Measurements from ENCODE around the gene SLC27A5. TPM values are rescaled to one million over a fixed set of nuclear protein-coding genes. Genes with fewer than 3 reads are reported as not detected.
A peak's percentile ranks its signal among the peaks of the same experiment; 100 is the strongest.

The SLC27A5 gene
- total RNA-seq, 2 donors from 2014 or later: 15.1 to 29.1 TPM

- Mint-ChIP-seq H3K4me3 (peak within 1 kb of the TSS; percentile 99), H3K4me1 (ENCODE audit: low read depth in 2 of 2) (peaks cover 60% of the 10 kb centered on the region in 2 donors), H3K27me3 (no peaks in the 10 kb centered on the region), H3K27ac (peak within 1 kb of the TSS; percentile 98 to 100), H3K36me3 (peaks cover 28% of the 10 kb centered on the region), H3K9me3 (no peaks in the 10 kb centered on the region)
- DNase-seq (ENCODE audit: low spot score) (peak; percentile 99), ATAC-seq (peak; percentile 63 to 71)
Measured at GRCh38 chr19:58554494-58555368, 42.9 kb upstream of the SLC27A5 start, which contains the start of gene CHMP2A. TSS of gene CHMP2A (minus strand) at chr19:58555105. CDS start at chr19:58554212, 893 bp downstream.

- peak overlapping the region; percentile 98 to 100 for H3K27ac Mint-ChIP-seq
- peaks cover 28% of the 10 kb centered on the region for H3K36me3 Mint-ChIP-seq
- ATAC-seq (no peak), DNase-seq (ENCODE audit: low spot score) (no peak)
- H3K4me1 Mint-ChIP-seq (ENCODE audit: low read depth in 2 of 2): peaks cover 52% of the 10 kb centered on the region in 2 donors
- H3K27me3 Mint-ChIP-seq: no peaks in the 10 kb centered on the region
- peak overlapping the region; percentile 99 for H3K4me3 Mint-ChIP-seq
- no peaks in the 10 kb centered on the region for H3K9me3 Mint-ChIP-seq
Measured at GRCh38 chr19:58553799-58554493, 42.2 kb upstream of the SLC27A5 start.

GRCh38 chr19:58552655-58553054, 40.9 kb upstream of the SLC27A5 start:
- H3K27ac Mint-ChIP-seq: peak overlapping the region; percentile 29 to 31
- DNase-seq (ENCODE audit: low spot score) (no peak), ATAC-seq (no peak)
- peak overlapping the region; percentile 12 for H3K4me3 Mint-ChIP-seq
- H3K36me3 Mint-ChIP-seq: peaks cover 29% of the 10 kb centered on the region
- peaks cover 45 to 49% of the 10 kb centered on the region in 2 donors for H3K4me1 Mint-ChIP-seq (ENCODE audit: low read depth in 2 of 2)
- no peaks in the 10 kb centered on the region for H3K9me3 Mint-ChIP-seq
- H3K27me3 Mint-ChIP-seq: no peaks in the 10 kb centered on the region

- DNase-seq (ENCODE audit: low spot score) (no peak), ATAC-seq (no peak)
- H3K4me1 Mint-ChIP-seq (ENCODE audit: low read depth in 2 of 2): peaks cover 39 to 45% of the 10 kb centered on the region in 2 donors
- H3K27ac Mint-ChIP-seq: peak overlapping the region; percentile 29 to 31
- H3K36me3 Mint-ChIP-seq: peaks cover 26% of the 10 kb centered on the region
- no peaks in the 10 kb centered on the region for H3K27me3 Mint-ChIP-seq
- H3K9me3 Mint-ChIP-seq: no peaks in the 10 kb centered on the region
- no peak overlapping the region for H3K4me3 Mint-ChIP-seq
Measured at GRCh38 chr19:58551577-58552471, 40.0 kb upstream of the SLC27A5 start.

- H3K4me3 Mint-ChIP-seq: no peak overlapping the region
- H3K27ac Mint-ChIP-seq: no peak overlapping the region
- no peaks in the 10 kb centered on the region for H3K9me3 Mint-ChIP-seq
- DNase-seq (ENCODE audit: low spot score) (no peak), ATAC-seq (no peak)
- peaks cover 33% of the 10 kb centered on the region for H3K36me3 Mint-ChIP-seq
- peaks cover 39 to 47% of the 10 kb centered on the region in 2 donors for H3K4me1 Mint-ChIP-seq (ENCODE audit: low read depth in 2 of 2)
- H3K27me3 Mint-ChIP-seq: no peaks in the 10 kb centered on the region
Measured at GRCh38 chr19:58551123-58551497, 39.3 kb upstream of the SLC27A5 start.

- H3K27ac Mint-ChIP-seq: no peak overlapping the region
Measured at GRCh38 chr19:58550362-58551122, 38.8 kb upstream of the SLC27A5 start.

GRCh38 chr19:58549664-58550361, 38.0 kb upstream of the SLC27A5 start:
- no peak overlapping the region for H3K27ac Mint-ChIP-seq
- H3K4me3 Mint-ChIP-seq: no peak overlapping the region
- no peaks in the 10 kb centered on the region for H3K9me3 Mint-ChIP-seq
- DNase-seq (ENCODE audit: low spot score) (no peak), ATAC-seq (no peak)
- H3K4me1 Mint-ChIP-seq (ENCODE audit: low read depth in 2 of 2): peaks cover 42 to 52% of the 10 kb centered on the region in 2 donors
- H3K27me3 Mint-ChIP-seq: no peaks in the 10 kb centered on the region
- peaks cover 42% of the 10 kb centered on the region for H3K36me3 Mint-ChIP-seq

More at GRCh38 chr19:58550362-58551122, 38.8 kb upstream of the SLC27A5 start:
- ATAC-seq: no peak
- peaks cover 39% of the 10 kb centered on the region for H3K36me3 Mint-ChIP-seq
- H3K4me1 Mint-ChIP-seq (ENCODE audit: low read depth in 2 of 2): peaks cover 43 to 52% of the 10 kb centered on the region in 2 donors
- no peak overlapping the region for H3K4me3 Mint-ChIP-seq
- no peaks in the 10 kb centered on the region for H3K27me3 Mint-ChIP-seq
- no peak for DNase-seq (ENCODE audit: low spot score)
- H3K9me3 Mint-ChIP-seq: no peaks in the 10 kb centered on the region

GRCh38 chr19:58548859-58549663, 37.3 kb upstream of the SLC27A5 start:
- H3K4me1 Mint-ChIP-seq (ENCODE audit: low read depth in 2 of 2): peaks cover 37 to 46% of the 10 kb centered on the region in 2 donors
- no peak for DNase-seq (ENCODE audit: low spot score)
- peaks cover 37% of the 10 kb centered on the region for H3K36me3 Mint-ChIP-seq
- no peaks in the 10 kb centered on the region for H3K9me3 Mint-ChIP-seq
- no peak overlapping the region for H3K4me3 Mint-ChIP-seq
- H3K27ac Mint-ChIP-seq: no peak overlapping the region
- no peaks in the 10 kb centered on the region for H3K27me3 Mint-ChIP-seq
- no peak for ATAC-seq

GRCh38 chr19:58547323-58548312, 35.8 kb upstream of the SLC27A5 start:
- ATAC-seq (no peak), DNase-seq (ENCODE audit: low spot score) (no peak)
- no peaks in the 10 kb centered on the region for H3K9me3 Mint-ChIP-seq
- H3K27ac Mint-ChIP-seq: peak overlapping the region in 1 of 2 donors; percentile 56
- peaks cover 25% of the 10 kb centered on the region for H3K36me3 Mint-ChIP-seq
- H3K27me3 Mint-ChIP-seq: peaks cover 0 to 2% of the 10 kb centered on the region in 2 donors
- peak overlapping the region; percentile 94 for H3K4me3 Mint-ChIP-seq
- peaks cover 32 to 44% of the 10 kb centered on the region in 2 donors for H3K4me1 Mint-ChIP-seq (ENCODE audit: low read depth in 2 of 2)

GRCh38 chr19:58546019-58546530, 34.3 kb upstream of the SLC27A5 start:
- no peaks in the 10 kb centered on the region for H3K9me3 Mint-ChIP-seq
- peak overlapping the region; percentile 94 for H3K4me3 Mint-ChIP-seq
- peaks cover 0 to 3% of the 10 kb centered on the region in 2 donors for H3K27me3 Mint-ChIP-seq
- DNase-seq (ENCODE audit: low spot score): no peak
- H3K27ac Mint-ChIP-seq: peak overlapping the region; percentile 88 to 89
- H3K36me3 Mint-ChIP-seq: peaks cover 22% of the 10 kb centered on the region
- H3K4me1 Mint-ChIP-seq (ENCODE audit: low read depth in 2 of 2): peaks cover 29 to 40% of the 10 kb centered on the region in 2 donors
- ATAC-seq: no peak
